SK-N-SH treated with all-trans-retinoic acid at 6 μM for 48 hours (cell line): Measurements from ENCODE around the gene ARFGEF2.

Experiments used
- ATAC-seq: fragments of 200-7000 bp; cut with Tn5 transposase; 3 replicates; pipeline ENCODE4 v1.9.1; 2020; ENCODE audit warnings: mild to moderate bottlenecking, moderate library complexity
- ARNTL ChIP-seq: fragments of 450-650 bp; formaldehyde crosslinking; IDR thresholded peaks from 2 replicates; pipeline ENCODE4 v1.5.0; 2020; ENCODE audit warnings: low read depth, mild to moderate bottlenecking, moderate library complexity, borderline replicate concordance
- BACH2 ChIP-seq: fragments of 250-450 bp; sonication (Bioruptor Pico); IDR thresholded peaks from 2 replicates; pipeline ENCODE4 v1.9.0; 2021; ENCODE audit warnings: mild to moderate bottlenecking, borderline replicate concordance
- CSDC2 ChIP-seq: fragments of 250-450 bp; sonication (Bioruptor Pico); IDR thresholded peaks from 2 replicates; pipeline ENCODE4 v1.5.0; 2020; ENCODE audit warnings: mild to moderate bottlenecking, moderate library complexity
- ESRRG ChIP-seq: fragments of 250-450 bp; sonication (Bioruptor Pico); IDR thresholded peaks from 2 replicates; pipeline ENCODE4 v1.6.1; 2021; ENCODE audit warnings: mild to moderate bottlenecking
- GLIS3 ChIP-seq: fragments of 250-450 bp; sonication (Bioruptor Pico); IDR thresholded peaks from 2 replicates; pipeline ENCODE4 v1.5.0; 2020; ENCODE audit warnings: mild to moderate bottlenecking, moderate library complexity
- ISL1 ChIP-seq: fragments of 250-450 bp; sonication (Bioruptor Pico); IDR thresholded peaks from 2 replicates; pipeline ENCODE4 v2.1.2; 2022; ENCODE audit warnings: mild to moderate bottlenecking, moderate library complexity
- OSR1 ChIP-seq: fragments of 250-450 bp; sonication (Bioruptor Pico); IDR thresholded peaks from 2 replicates; pipeline ENCODE4 v1.8.0; 2022; ENCODE audit warnings: moderate library complexity, mild to moderate bottlenecking, inconsistent platforms
- POU6F1 ChIP-seq: fragments of 250-450 bp; sonication (Bioruptor Pico); IDR thresholded peaks from 2 replicates; pipeline ENCODE4 v1.8.0; 2021; ENCODE audit warnings: low read depth, mild to moderate bottlenecking, moderate library complexity, borderline replicate concordance
- PPARA ChIP-seq: fragments of 250-450 bp; sonication (Bioruptor Pico); IDR thresholded peaks from 2 replicates; pipeline ENCODE4 v1.5.0; 2020; ENCODE audit warnings: mild to moderate bottlenecking, borderline replicate concordance
- RARB ChIP-seq: fragments of 250-450 bp; sonication (Bioruptor Pico); IDR thresholded peaks from 2 replicates; pipeline ENCODE4 v1.8.0; 2021; ENCODE audit warnings: mild to moderate bottlenecking, moderate library complexity
- SNAI2 ChIP-seq: fragments of 250-450 bp; sonication (Bioruptor Pico); IDR thresholded peaks from 2 replicates; pipeline ENCODE4 v1.5.0; 2020; ENCODE audit warnings: mild to moderate bottlenecking, moderate library complexity
- TCF4 ChIP-seq: fragments of 250-450 bp; sonication (Bioruptor Pico); IDR thresholded peaks from 2 replicates; pipeline ENCODE4 v1.8.0; 2021; ENCODE audit warnings: mild to moderate bottlenecking, moderate library complexity, borderline replicate concordance
- TOX ChIP-seq: fragments of 250-450 bp; sonication (Bioruptor Pico); IDR thresholded peaks from 2 replicates; pipeline ENCODE4 v1.8.0; 2021; ENCODE audit warnings: mild to moderate bottlenecking, moderate library complexity, borderline replicate concordance
- TSHZ2 ChIP-seq: fragments of 250-450 bp; sonication (Bioruptor Pico); IDR thresholded peaks from 2 replicates; pipeline ENCODE4 v1.5.0; 2020; ENCODE audit warnings: mild to moderate bottlenecking, moderate library complexity
- ZC3H10 ChIP-seq: fragments of 250-450 bp; sonication (Bioruptor Pico); IDR thresholded peaks from 2 replicates; pipeline ENCODE4 v1.5.1; 2021; ENCODE audit warnings: mild to moderate bottlenecking, moderate library complexity
- ZFP3 ChIP-seq: fragments of 250-450 bp; sonication (Bioruptor Pico); IDR thresholded peaks from 2 replicates; pipeline ENCODE4 v1.5.0; 2020; ENCODE audit warnings: mild to moderate bottlenecking, moderate library complexity
- ZFP30 ChIP-seq: fragments of 450-650 bp; formaldehyde crosslinking; IDR thresholded peaks from 2 replicates; pipeline ENCODE4 v1.5.0; 2022; ENCODE audit warnings: mild to moderate bottlenecking, moderate library complexity
- ZNF565 ChIP-seq: fragments of 450-650 bp; formaldehyde crosslinking; conservative IDR thresholded peaks from 2 replicates; pipeline ENCODE4 v1.5.0; 2020; ENCODE audit warnings: low read depth, mild to moderate bottlenecking, moderate library complexity
- ZNF70 ChIP-seq: fragments of 450-650 bp; formaldehyde crosslinking; IDR thresholded peaks from 2 replicates; pipeline ENCODE4 v1.5.0; 2020; ENCODE audit warnings: mild to moderate bottlenecking, moderate library complexity
- ZNF8 ChIP-seq: fragments of 450-650 bp; formaldehyde crosslinking; IDR thresholded peaks from 2 replicates; pipeline ENCODE4 v1.5.0; 2020; ENCODE audit warnings: mild to moderate bottlenecking, moderate library complexity
- TF ChIP-seq, protein P1 (sequence below): fragments of 250-450 bp; sonication (Bioruptor Pico); IDR thresholded peaks from 2 replicates; pipeline ENCODE4 v1.5.1; 2021; ENCODE audit warnings: mild to moderate bottlenecking, moderate library complexity
- TF ChIP-seq, protein P2 (sequence below): fragments of 250-450 bp; sonication (Bioruptor Pico); IDR thresholded peaks from 2 replicates; pipeline ENCODE4 v1.5.1; 2020; ENCODE audit warnings: low read depth, mild to moderate bottlenecking, moderate library complexity
- TF ChIP-seq, protein P3 (sequence below): fragments of 250-450 bp; sonication (Bioruptor Pico); IDR thresholded peaks from 2 replicates; pipeline ENCODE4 v1.8.0; 2020; ENCODE audit warnings: mild to moderate bottlenecking, moderate library complexity, borderline replicate concordance

The ARFGEF2 gene

GRCh38 chr20:48921168-48921882 is at the start of gene ARFGEF2:
Gene ARFGEF2 (plus strand): TSS chr20:48921711. CDS start chr20:48921890, 179 bp downstream.
- no peak for TF ChIP-seq ZFP3 (CRISPR knock-in tag)
- 0 out of 2 replicates have a peak, but pooled peaks have one; percentile 28 for TF ChIP-seq RARB (CRISPR knock-in tag)
- TF ChIP-seq ARNTL (CRISPR knock-in tag): no peak
- TF ChIP-seq TCF4 (CRISPR knock-in tag): no peak
- no peak for TF ChIP-seq ZNF565
- no peak for TF ChIP-seq GLIS3 (CRISPR knock-in tag)
- TF ChIP-seq ZNF70 (CRISPR knock-in tag): peak; percentile 78
- TF ChIP-seq, protein P1, sequence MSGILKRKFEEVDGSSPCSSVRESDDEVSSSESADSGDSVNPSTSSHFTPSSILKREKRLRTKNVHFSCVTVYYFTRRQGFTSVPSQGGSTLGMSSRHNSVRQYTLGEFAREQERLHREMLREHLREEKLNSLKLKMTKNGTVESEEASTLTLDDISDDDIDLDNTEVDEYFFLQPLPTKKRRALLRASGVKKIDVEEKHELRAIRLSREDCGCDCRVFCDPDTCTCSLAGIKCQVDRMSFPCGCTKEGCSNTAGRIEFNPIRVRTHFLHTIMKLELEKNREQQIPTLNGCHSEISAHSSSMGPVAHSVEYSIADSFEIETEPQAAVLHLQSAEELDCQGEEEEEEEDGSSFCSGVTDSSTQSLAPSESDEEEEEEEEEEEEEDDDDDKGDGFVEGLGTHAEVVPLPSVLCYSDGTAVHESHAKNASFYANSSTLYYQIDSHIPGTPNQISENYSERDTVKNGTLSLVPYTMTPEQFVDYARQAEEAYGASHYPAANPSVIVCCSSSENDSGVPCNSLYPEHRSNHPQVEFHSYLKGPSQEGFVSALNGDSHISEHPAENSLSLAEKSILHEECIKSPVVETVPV (CRISPR knock-in tag): no peak
- peak; percentile 12; the same call in 1 of the 2 replicates for TF ChIP-seq SNAI2 (CRISPR knock-in tag)
- no peak for TF ChIP-seq ZFP30
- no peak for TF ChIP-seq OSR1 (CRISPR knock-in tag)
- TF ChIP-seq TOX (CRISPR knock-in tag): no peak
- no peak for TF ChIP-seq ZC3H10 (CRISPR knock-in tag)
- no peak for TF ChIP-seq TSHZ2 (CRISPR knock-in tag)
- TF ChIP-seq POU6F1 (CRISPR knock-in tag): no peak
- TF ChIP-seq ZNF8 (CRISPR knock-in tag): no peak
- TF ChIP-seq, protein P2, sequence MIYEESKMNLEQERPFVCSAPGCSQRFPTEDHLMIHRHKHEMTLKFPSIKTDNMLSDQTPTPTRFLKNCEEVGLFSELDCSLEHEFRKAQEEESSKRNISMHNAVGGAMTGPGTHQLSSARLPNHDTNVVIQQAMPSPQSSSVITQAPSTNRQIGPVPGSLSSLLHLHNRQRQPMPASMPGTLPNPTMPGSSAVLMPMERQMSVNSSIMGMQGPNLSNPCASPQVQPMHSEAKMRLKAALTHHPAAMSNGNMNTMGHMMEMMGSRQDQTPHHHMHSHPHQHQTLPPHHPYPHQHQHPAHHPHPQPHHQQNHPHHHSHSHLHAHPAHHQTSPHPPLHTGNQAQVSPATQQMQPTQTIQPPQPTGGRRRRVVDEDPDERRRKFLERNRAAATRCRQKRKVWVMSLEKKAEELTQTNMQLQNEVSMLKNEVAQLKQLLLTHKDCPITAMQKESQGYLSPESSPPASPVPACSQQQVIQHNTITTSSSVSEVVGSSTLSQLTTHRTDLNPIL: 0 out of 2 replicates have a peak, but pooled peaks have one; percentile 9
- no peak for TF ChIP-seq PPARA (CRISPR knock-in tag)
- TF ChIP-seq, protein P3, sequence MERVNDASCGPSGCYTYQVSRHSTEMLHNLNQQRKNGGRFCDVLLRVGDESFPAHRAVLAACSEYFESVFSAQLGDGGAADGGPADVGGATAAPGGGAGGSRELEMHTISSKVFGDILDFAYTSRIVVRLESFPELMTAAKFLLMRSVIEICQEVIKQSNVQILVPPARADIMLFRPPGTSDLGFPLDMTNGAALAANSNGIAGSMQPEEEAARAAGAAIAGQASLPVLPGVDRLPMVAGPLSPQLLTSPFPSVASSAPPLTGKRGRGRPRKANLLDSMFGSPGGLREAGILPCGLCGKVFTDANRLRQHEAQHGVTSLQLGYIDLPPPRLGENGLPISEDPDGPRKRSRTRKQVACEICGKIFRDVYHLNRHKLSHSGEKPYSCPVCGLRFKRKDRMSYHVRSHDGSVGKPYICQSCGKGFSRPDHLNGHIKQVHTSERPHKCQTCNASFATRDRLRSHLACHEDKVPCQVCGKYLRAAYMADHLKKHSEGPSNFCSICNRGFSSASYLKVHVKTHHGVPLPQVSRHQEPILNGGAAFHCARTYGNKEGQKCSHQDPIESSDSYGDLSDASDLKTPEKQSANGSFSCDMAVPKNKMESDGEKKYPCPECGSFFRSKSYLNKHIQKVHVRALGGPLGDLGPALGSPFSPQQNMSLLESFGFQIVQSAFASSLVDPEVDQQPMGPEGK: no peak
- 0 out of 2 replicates have a peak, but pooled peaks have one; percentile 13 for TF ChIP-seq ESRRG (CRISPR knock-in tag)
- no peak for TF ChIP-seq BACH2 (CRISPR knock-in tag)
- TF ChIP-seq CSDC2: no peak
- TF ChIP-seq ISL1 (CRISPR knock-in tag): no peak
- peak; percentile 91 for ATAC-seq

GRCh38 chr20:48875233-48875913 is 46.1 kb upstream of the ARFGEF2 start:
- ATAC-seq: no peak
- TF ChIP-seq ARNTL (CRISPR knock-in tag) (no peak), CSDC2 (no peak), TOX (CRISPR knock-in tag) (no peak), BACH2 (CRISPR knock-in tag) (no peak), GLIS3 (CRISPR knock-in tag) (no peak), ZFP30 (no peak), ZC3H10 (CRISPR knock-in tag) (no peak), SNAI2 (CRISPR knock-in tag) (no peak), ZNF565 (no peak), ZFP3 (CRISPR knock-in tag) (no peak), ZNF70 (CRISPR knock-in tag) (no peak), ZNF8 (CRISPR knock-in tag) (no peak), ISL1 (CRISPR knock-in tag) (no peak)
- TF ChIP-seq, protein P2: no peak
- TF ChIP-seq, protein P3: no peak
- TF ChIP-seq, protein P1 (CRISPR knock-in tag): no peak
- TF ChIP-seq, all 23 proteins: peak for 0
